Naive thymus-derived CD4-positive, alpha-beta T cell (primary cell): Measurements from ENCODE around the gene OXTR. TPM values are rescaled to one million over a fixed set of nuclear protein-coding genes. Genes with fewer than 3 reads are reported as not detected.

ENCODE experiments used
- ATAC-seq: fragments of 150-1000 bp; cut with Tn5 transposase; 2 replicates; pipeline ENCODE4 v1.10.0; 2021; ENCODE audit warnings: mild to moderate bottlenecking, moderate library complexity
- CTCF ChIA-PET: fragments of 350-600 bp; sonication (Branson Sonifier 250); formaldehyde crosslinking; loops from one replicate; lab custom pipeline; 2021; ENCODE audit warnings: antibody characterized with exemption; lab: Charles Lee
- POLR2A ChIA-PET: fragments of 350-600 bp; sonication (Branson Sonifier 250); formaldehyde crosslinking; loops from one replicate; lab custom pipeline; 2021; ENCODE audit warnings: antibody characterized with exemption, inconsistent platforms; lab: Charles Lee
- DNase-seq, 9 donors: peaks; one replicate each; pipeline versions ENCODE4 v3.0.0 to v3.0.0-alpha.2; 2020 to 2022; ENCODE audit warnings: mixed read lengths in 1 of 9
- H3K27ac ChIP-seq: one replicate; pipeline ENCODE4 v1.7.0; 2013; ENCODE audit warnings: mild to moderate bottlenecking, low read depth, low read length, moderate library complexity
- H3K27me3 ChIP-seq, 2 donors: one replicate each; pipeline ENCODE4 v1.7.0; 2013; ENCODE audit warnings: low read length in 2 of 2, mild to moderate bottlenecking in 2 of 2, moderate library complexity in 2 of 2; ENCODE audit not compliant: control insufficient read depth in 2 of 2, insufficient read depth in 2 of 2
- H3K36me3 ChIP-seq, 3 experiments: 1 replicate in 2 of 3; 2 replicates in 1 of 3; pipeline ENCODE4 v1.7.0; 2013; ENCODE audit warnings: low read length in 3 of 3, mild to moderate bottlenecking in 3 of 3, moderate library complexity in 1 of 3; ENCODE audit not compliant: insufficient read depth in 3 of 3, control insufficient read depth in 2 of 3
- H3K4me1 ChIP-seq, 2 donors: one replicate each; pipeline ENCODE4 v1.7.0; 2013; ENCODE audit warnings: low read length in 2 of 2, mild to moderate bottlenecking in 2 of 2, moderate library complexity in 1 of 2; ENCODE audit not compliant: control insufficient read depth in 2 of 2, insufficient read depth in 2 of 2
- H3K4me3 ChIP-seq: 2 replicates; pipeline ENCODE4 v1.7.0; 2013; ENCODE audit warnings: mild to moderate bottlenecking, low read length
- H3K9me3 ChIP-seq, 3 experiments: 1 replicate in 2 of 3; 2 replicates in 1 of 3; pipeline ENCODE4 v1.7.0; 2013; ENCODE audit warnings: low read length in 3 of 3; ENCODE audit not compliant: control insufficient read depth in 2 of 3
- H3K27ac Mint-ChIP-seq, 9 donors: one replicate each; pipeline ENCODE4 v1.8.0; 2020 to 2022; ENCODE audit warnings: mixed read lengths in 9 of 9, mild to moderate bottlenecking in 8 of 9, moderate library complexity in 5 of 9, inconsistent platforms in 2 of 9
- H3K27me3 Mint-ChIP-seq, 5 donors: one replicate each; pipeline ENCODE4 v1.8.0; 2021 to 2022; ENCODE audit warnings: mixed read lengths in 5 of 5, mild to moderate bottlenecking in 1 of 5
- H3K36me3 Mint-ChIP-seq, 5 donors: one replicate each; pipeline ENCODE4 v1.8.0; 2020 to 2022; ENCODE audit warnings: mixed read lengths in 5 of 5, mild to moderate bottlenecking in 3 of 5, inconsistent platforms in 1 of 5
- H3K4me1 Mint-ChIP-seq, 7 donors: one replicate each; pipeline ENCODE4 v1.8.0; 2020 to 2022; ENCODE audit warnings: mixed read lengths in 7 of 7, mild to moderate bottlenecking in 3 of 7, inconsistent platforms in 1 of 7
- H3K4me3 Mint-ChIP-seq, 10 donors: one replicate each; pipeline ENCODE4 v1.8.0; 2020 to 2022; ENCODE audit warnings: mild to moderate bottlenecking in 10 of 10, mixed read lengths in 10 of 10, moderate library complexity in 6 of 10, inconsistent platforms in 2 of 10
- H3K9me3 Mint-ChIP-seq, 11 donors: one replicate each; pipeline ENCODE4 v1.8.0; 2020 to 2022; ENCODE audit warnings: mixed read lengths in 11 of 11, mild to moderate bottlenecking in 4 of 11, inconsistent platforms in 1 of 11, moderate library complexity in 1 of 11
- intact Hi-C, 2 donors: fragments of 100-400 bp; cut with micrococcal nuclease; formaldehyde crosslinking; loops; one replicate each; pipeline ENCODE4 v1.15.1; 2023
- polyA plus RNA-seq, 2 donors: library from polyadenylated mRNA; unstranded; fragments of 300-500 nt; fragmentation: Illumina TruSeq; gene quantifications; one replicate each; pipeline ENCODE4 v1.2.3, GENCODE V29; 2021
- total RNA-seq, 6 experiments: library from RNA in 5 of 6; stranded (reverse) in 5 of 6; gene quantifications; 1 replicate in 5 of 6; 2 replicates in 1 of 6; pipeline ENCODE4 v1.2.3 and lab custom pipeline; 2021 to 2026

The OXTR gene
- total and polyA plus RNA-seq, 7 experiments from 2014 or later = 0.05 to 1.3 (median 0.22) TPM; not detected in 2

- H3K4me3 Mint-ChIP-seq = no peak overlapping the region
- ATAC-seq = no peak
- H3K27ac Mint-ChIP-seq = no peak overlapping the region
- intact Hi-C loops = no loop called here
- Histone ChIP-seq H3K4me3 (no peak overlapping the region), H3K36me3 (no peaks in the 10 kb centered on the region), H3K27ac (no peak overlapping the region), H3K27me3 (peaks cover 0 to 3% of the 10 kb centered on the region in 2 donors), H3K9me3 (no peaks in the 10 kb centered on the region), H3K4me1 (peaks cover 0 to 2% of the 10 kb centered on the region in 2 donors)
- ChIA-PET CTCF (no interaction called here), POLR2A (no interaction called here)
- no peak for DNase-seq
- H3K27me3 Mint-ChIP-seq = peaks cover 25 to 44% (median 37%) of the 10 kb centered on the region in 5 donors
- H3K4me1 Mint-ChIP-seq = peaks cover 7 to 10% (median 8%) of the 10 kb centered on the region in 7 donors
- peaks cover 0 to 4% (median 0%) of the 10 kb centered on the region in 11 donors for H3K9me3 Mint-ChIP-seq
- H3K36me3 Mint-ChIP-seq = peaks cover 0 to 4% (median 0%) of the 10 kb centered on the region in 5 donors
Observed at GRCh38 chr3:8773941-8774542, 4.6 kb upstream of the OXTR start.

GRCh38 chr3:8768364-8769087, 887 bp downstream of the OXTR start:
- Mint-ChIP-seq H3K4me3 (peak overlapping the region in 6 of 10 donors; percentile 42 to 71 (median 67)), H3K27ac (no peak overlapping the region), H3K27me3 (peaks cover 27 to 47% (median 30%) of the 10 kb centered on the region in 5 donors), H3K36me3 (no peaks in the 10 kb centered on the region), H3K4me1 (peaks cover 9 to 19% (median 15%) of the 10 kb centered on the region in 7 donors), H3K9me3 (no peaks in the 10 kb centered on the region)
- DNase-seq (no peak), ATAC-seq (no peak)
- Histone ChIP-seq H3K36me3 (no peaks in the 10 kb centered on the region), H3K4me1 (peaks cover 0 to 6% of the 10 kb centered on the region in 2 donors), H3K4me3 (no peak overlapping the region), H3K27ac (no peak overlapping the region), H3K27me3 (peaks cover 0 to 8% of the 10 kb centered on the region in 2 donors), H3K9me3 (no peaks in the 10 kb centered on the region)
- intact Hi-C loops = loop anchor here in 1 of 2 donors (5.0 kb wide), 1 partner anchor 534 kb away; no protein-coding TSS in a partner anchor
- CTCF ChIA-PET = no interaction called here
- POLR2A ChIA-PET = no interaction called here

- ATAC-seq = no peak
Observed at GRCh38 chr3:8767667-8768363, 1.6 kb downstream of the OXTR start.

DNA sequence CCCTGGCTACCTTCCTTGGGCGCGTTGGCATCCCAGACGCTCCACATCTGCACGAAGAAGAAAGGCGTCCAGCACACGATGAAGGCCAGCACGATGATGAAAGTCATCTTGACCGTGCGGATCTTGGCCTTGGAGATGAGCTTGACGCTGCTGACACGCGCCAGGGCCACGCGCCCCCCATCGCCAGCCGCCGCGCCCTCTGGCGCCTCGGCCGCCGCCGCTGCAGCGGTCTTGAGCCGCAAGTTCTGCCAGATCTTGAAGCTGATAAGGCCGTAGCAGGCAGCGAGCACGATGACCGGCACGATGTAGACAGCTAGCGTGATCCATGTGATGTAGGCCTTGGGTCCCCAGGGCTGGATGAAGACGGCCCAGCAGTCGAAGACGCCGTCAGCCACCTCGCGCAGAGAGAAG, 2.2 kb downstream of the OXTR start:
- Mint-ChIP-seq H3K27me3 (peaks cover 24 to 49% (median 28%) of the 10 kb centered on the region in 5 donors), H3K36me3 (no peaks in the 10 kb centered on the region), H3K9me3 (no peaks in the 10 kb centered on the region), H3K4me3 (peak overlapping the region in 1 of 10 donors; percentile 47), H3K4me1 (peaks cover 9 to 19% (median 15%) of the 10 kb centered on the region in 7 donors), H3K27ac (peak overlapping the region in 1 of 9 donors; percentile 12)
- DNase-seq (no peak), ATAC-seq (no peak)
- Histone ChIP-seq H3K9me3 (no peaks in the 10 kb centered on the region), H3K36me3 (no peaks in the 10 kb centered on the region), H3K27ac (no peak overlapping the region), H3K4me3 (no peak overlapping the region), H3K4me1 (peaks cover 0 to 6% of the 10 kb centered on the region in 2 donors), H3K27me3 (peaks cover 0 to 8% of the 10 kb centered on the region in 2 donors)
- intact Hi-C loops = loop anchor here in 1 of 2 donors (5.0 kb wide), 1 partner anchor 535 kb away; no protein-coding TSS in a partner anchor
- POLR2A ChIA-PET = no interaction called here
- CTCF ChIA-PET = no interaction called here

More at GRCh38 chr3:8767667-8768363, 1.6 kb downstream of the OXTR start:
- no peak overlapping the region for H3K27ac ChIP-seq
- H3K27me3 ChIP-seq = peaks cover 0 to 8% of the 10 kb centered on the region in 2 donors
- intact Hi-C loops = loop anchor here in 1 of 2 donors (5.0 kb wide), 1 partner anchor 534 kb away; no protein-coding TSS in a partner anchor
- no peaks in the 10 kb centered on the region for H3K9me3 ChIP-seq
- H3K36me3 Mint-ChIP-seq = no peaks in the 10 kb centered on the region
- POLR2A ChIA-PET = no interaction called here
- no peaks in the 10 kb centered on the region for H3K36me3 ChIP-seq
- no peaks in the 10 kb centered on the region for H3K9me3 Mint-ChIP-seq
- peaks cover 0 to 6% of the 10 kb centered on the region in 2 donors for H3K4me1 ChIP-seq
- H3K27me3 Mint-ChIP-seq = peaks cover 27 to 49% (median 29%) of the 10 kb centered on the region in 5 donors
- no peak overlapping the region for H3K27ac Mint-ChIP-seq
- no peak overlapping the region for H3K4me3 ChIP-seq
- CTCF ChIA-PET = no interaction called here
- no peak for DNase-seq
- H3K4me1 Mint-ChIP-seq = peaks cover 9 to 19% (median 15%) of the 10 kb centered on the region in 7 donors
- H3K4me3 Mint-ChIP-seq = peak overlapping the region in 3 of 10 donors; percentile 12 to 60 (median 47)

DNA sequence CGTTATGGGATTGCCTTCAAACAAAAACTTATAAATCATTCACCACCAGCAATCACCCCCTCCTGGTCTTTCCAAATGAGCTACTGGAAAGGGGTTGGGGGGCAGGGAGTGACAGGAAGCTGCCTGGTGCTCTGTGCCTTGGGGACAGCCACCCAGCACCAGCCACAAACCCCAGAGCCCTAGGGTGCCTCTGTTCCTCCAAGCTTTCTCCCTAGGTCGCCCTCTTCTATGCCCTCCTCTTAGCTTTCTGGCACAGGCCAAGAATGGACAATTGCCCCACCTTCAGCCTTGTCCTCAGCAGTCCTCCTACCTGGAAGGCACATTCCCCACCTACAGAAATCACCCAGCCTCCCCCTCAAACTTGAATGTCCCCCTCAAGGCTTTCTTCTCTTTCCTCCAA, 3.3 kb downstream of the OXTR start:
- ChIA-PET CTCF (no interaction called here), POLR2A (no interaction called here)
- peaks cover 0 to 6% of the 10 kb centered on the region in 2 donors for H3K4me1 ChIP-seq
- H3K9me3 ChIP-seq = no peaks in the 10 kb centered on the region
- H3K27ac ChIP-seq = no peak overlapping the region
- H3K4me3 ChIP-seq = no peak overlapping the region
- ATAC-seq (no peak), DNase-seq (no peak)
- Mint-ChIP-seq H3K27ac (no peak overlapping the region), H3K36me3 (no peaks in the 10 kb centered on the region), H3K9me3 (no peaks in the 10 kb centered on the region), H3K4me1 (peaks cover 9 to 19% (median 14%) of the 10 kb centered on the region in 7 donors), H3K4me3 (no peak overlapping the region), H3K27me3 (peaks cover 19 to 46% (median 24%) of the 10 kb centered on the region in 5 donors)
- intact Hi-C loops = loop anchor here in 1 of 2 donors (5.0 kb wide), 1 partner anchor 536 kb away; no protein-coding TSS in a partner anchor
- H3K36me3 ChIP-seq = no peaks in the 10 kb centered on the region
- peaks cover 0 to 8% of the 10 kb centered on the region in 2 donors for H3K27me3 ChIP-seq

- Mint-ChIP-seq H3K4me1 (peaks cover 9 to 19% (median 14%) of the 10 kb centered on the region in 7 donors), H3K36me3 (no peaks in the 10 kb centered on the region), H3K27ac (no peak overlapping the region), H3K27me3 (peaks cover 19 to 40% (median 24%) of the 10 kb centered on the region in 5 donors), H3K9me3 (peaks cover 0 to 1% (median 0%) of the 10 kb centered on the region in 11 donors), H3K4me3 (no peak overlapping the region)
- peaks cover 0 to 8% of the 10 kb centered on the region in 2 donors for H3K27me3 ChIP-seq
- H3K27ac ChIP-seq = no peak overlapping the region
- H3K9me3 ChIP-seq = no peaks in the 10 kb centered on the region
- no peaks in the 10 kb centered on the region for H3K36me3 ChIP-seq
- intact Hi-C loops = loop anchor here in 1 of 2 donors (5.0 kb wide), 1 partner anchor 537 kb away; no protein-coding TSS in a partner anchor
- no peak overlapping the region for H3K4me3 ChIP-seq
- DNase-seq = no peak
- CTCF ChIA-PET = interaction anchor here (0.7 kb wide), 1 partner anchor 124 kb away, joined by 3 read pairs; no protein-coding TSS in a partner anchor
- no peak for ATAC-seq
- H3K4me1 ChIP-seq = peaks cover 0 to 6% of the 10 kb centered on the region in 2 donors
- POLR2A ChIA-PET = no interaction called here
Observed at GRCh38 chr3:8765528-8765927, 3.9 kb downstream of the OXTR start.
